ENCODE measurements around the gene NOX3.
"Not testable (repeated sequence)": the region's sequence is repeated elsewhere in the genome, so short reads cannot be mapped to it uniquely, and the experiment has no call there.

Gene NOX3

DNA sequence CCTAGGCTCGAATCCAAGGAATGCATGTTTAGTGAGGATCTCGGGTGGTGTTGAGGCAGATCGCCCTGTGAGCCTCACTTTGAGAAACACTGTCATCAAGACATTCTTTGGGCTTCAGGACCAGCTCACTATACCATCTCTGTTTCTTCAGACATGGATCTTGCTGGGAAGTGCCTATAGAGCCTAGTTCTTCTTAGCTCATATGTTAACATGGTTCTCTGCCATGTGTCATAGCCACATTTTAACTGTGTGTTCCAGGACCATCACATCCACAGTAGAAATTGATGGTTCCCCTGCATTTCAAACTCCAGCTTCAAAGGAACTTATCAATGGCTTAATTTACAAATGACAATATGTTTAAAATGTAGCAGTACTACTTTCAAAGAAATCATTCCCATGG, 57.4 kb downstream of the NOX3 start:
- DNase-seq, result no peak

DNA sequence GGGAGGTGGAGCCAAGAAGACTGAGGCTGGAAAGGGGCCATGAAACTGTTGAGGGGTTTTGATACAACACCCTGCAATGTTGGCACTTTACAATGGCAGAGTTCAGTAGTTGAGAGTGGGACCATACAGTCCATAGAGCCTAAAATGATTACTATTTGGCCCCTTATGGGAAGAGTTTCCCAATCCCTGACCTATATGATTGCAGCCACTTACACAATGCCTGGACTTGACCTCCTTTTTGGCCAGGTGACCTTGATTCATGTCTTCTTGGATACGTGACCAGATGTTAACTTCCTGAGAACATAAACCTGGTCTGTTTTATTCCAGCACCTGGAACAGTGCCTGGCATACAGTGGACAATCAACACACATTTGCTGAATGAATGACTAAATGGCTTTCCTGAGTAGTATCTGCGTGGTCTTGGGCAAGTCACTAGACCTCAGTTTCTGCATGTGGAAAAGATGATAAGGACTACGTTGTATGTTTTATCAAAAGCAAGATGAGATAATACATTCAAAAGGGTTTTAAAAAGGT, 58.4 kb downstream of the NOX3 start:
- DNase-seq, result no peak

DNA sequence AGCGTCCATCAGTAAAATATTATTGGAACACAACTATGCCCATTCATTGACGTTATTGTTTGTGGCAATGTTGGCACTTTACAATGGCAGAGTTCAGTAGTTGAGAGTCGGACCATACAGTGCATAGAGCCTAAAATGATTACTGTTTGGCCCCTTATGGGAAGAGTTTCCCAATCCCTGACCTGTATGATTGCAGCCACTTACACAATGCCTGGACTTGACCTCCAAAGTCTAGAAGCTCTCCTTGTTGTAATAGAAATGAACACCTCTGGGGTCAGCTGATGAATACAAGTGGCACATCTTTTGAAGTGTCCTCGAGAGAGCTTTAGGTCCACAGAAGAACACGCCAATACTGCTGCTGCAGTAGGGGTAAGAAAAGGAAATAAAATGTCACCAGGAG, 59.0 kb downstream of the NOX3 start:
- DNase-seq, result no peak

DNA sequence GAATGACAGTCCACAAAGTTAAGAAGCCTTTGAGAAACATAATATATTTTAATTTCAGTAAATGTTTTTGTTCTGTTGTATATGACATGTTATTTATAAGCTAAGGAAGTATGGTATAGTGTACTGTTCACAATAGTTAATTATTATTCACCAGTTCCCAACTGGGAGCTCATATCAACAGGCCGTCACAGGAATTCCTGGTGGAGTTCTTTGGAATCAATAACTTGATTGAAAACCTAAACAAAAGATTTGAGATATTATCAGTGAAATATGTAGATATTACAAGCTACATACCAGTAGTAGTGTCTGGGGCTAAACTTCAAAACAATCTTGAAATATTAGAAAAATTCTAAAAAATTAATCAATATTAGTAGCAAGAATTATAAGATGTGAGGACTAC, 60.3 kb downstream of the NOX3 start:
- no peak for DNase-seq

DNA sequence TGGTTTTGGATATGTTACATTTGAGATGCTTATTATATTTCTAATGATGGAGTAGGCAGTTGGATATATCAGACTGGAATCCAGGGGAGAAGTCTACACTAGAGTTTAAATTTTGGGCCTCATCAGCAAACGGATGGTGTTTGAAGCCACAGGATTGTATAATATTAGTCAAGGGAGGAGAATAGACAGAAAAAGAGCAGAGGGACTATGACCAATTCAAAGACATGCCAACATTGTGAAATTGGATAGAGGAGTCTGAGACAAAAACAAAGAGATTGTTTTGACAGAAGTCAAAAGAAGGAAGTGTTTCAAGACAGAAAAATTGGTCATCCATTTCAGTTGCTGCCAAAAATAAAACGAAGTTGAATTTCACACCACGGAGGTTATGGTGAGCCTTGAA, 66.5 kb downstream of the NOX3 start:
- no peak for DNase-seq

DNA sequence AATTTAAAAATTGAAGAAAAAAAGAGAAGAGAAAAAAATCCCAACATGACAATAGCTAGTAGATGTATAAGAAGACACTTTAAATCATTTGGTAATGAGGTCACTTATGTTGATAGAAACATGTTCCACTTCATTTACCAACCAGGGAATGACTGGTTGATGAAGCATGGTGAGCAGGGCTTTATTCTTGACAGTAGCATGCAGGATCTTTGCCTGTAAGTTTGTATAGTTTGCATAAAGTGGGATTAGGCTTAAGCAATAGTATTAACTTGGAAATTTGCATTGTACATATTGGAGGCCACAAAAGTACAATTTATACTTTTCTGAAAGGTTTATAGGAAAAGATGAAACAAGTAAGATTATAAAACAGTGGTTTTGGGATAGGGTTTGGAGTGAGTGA, 67.0 kb downstream of the NOX3 start:
- peak; percentile 44 for DNase-seq

DNA sequence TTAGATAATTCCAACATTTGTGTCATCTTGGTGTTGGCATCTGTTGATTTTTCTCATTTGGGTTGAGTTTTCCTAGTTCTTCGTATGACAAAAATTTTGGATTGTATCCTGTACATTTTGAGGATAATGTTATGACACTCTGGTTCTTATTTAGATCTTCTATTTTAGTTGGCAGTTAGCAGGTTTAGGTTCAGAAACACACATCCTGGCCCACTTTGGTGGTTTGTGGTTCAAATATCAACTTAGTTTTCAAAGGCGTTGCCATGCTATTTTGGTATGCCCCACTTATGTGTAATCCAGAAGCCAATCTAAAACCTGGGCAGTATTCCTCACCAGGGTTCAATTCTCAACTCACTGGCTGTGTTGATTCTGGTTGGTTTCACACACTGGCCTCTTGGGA, 68.2 kb downstream of the NOX3 start:
- no peak for DNase-seq

DNA sequence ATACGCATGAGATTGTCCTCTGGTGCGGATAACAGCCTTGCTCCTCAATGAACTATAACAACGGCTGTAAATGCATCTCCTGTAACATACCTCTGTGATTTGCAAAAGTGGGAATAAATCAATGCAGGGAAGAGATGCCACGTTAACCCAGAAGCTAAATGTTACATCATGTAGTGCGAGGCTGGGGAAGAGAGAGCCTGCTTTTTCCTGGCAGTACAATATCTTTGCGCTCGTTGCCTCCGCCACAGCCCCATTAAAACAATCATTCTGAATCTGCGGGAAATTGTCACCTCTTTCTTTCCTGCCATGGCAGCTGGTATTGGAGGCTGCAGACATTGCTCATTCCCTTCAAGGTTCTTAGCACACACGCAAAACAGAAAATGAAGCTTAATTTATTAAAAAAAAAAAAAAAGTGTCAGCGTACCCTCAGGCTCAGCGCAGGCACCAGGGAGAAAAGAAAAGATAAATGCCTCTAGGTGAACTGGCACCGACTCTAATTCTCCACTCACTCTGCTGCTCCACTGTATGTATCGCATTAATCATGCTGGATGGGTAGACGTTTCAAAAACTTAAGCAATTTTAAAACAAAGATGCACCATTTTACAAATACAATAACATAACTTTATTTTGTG, 71.2 kb downstream of the NOX3 start:
- DNase-seq, result no peak

DNA sequence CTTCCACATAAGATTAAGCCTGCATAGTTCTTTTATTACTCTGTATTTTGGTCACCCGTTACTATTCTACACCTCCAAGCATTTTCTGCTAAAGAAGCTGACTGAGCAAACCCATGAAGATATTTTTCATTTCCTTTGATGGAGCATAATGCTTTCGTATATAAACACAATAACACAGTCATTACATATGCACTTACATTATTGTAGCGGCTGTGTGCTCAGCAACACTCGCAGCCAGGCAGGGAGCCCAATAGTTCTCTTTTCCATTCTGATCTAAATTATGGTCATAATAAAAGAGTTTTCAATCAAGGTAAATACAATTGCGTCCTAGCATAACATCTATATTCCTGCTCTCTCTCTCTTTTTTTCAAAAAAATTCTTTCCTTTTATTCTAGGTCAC, 71.7 kb downstream of the NOX3 start:
- no peak for DNase-seq

DNA sequence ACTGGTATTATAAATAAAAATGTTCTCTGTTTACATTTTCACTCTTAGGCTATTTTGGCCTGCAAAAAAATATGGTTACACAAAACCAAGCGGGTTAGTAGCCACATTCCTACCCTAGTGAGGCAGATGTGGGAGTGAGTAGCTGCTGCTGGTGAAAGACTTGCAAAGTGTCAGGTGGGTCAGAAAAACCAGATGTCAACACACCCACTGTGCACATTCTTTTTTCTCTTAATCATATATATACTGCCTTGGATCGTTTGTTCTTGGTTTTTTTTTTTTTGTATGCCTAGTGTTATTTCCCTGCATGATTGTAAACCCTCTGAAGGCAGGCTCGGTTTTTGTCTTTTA, 73.3 kb downstream of the NOX3 start:
- DNase-seq, result no peak

DNA sequence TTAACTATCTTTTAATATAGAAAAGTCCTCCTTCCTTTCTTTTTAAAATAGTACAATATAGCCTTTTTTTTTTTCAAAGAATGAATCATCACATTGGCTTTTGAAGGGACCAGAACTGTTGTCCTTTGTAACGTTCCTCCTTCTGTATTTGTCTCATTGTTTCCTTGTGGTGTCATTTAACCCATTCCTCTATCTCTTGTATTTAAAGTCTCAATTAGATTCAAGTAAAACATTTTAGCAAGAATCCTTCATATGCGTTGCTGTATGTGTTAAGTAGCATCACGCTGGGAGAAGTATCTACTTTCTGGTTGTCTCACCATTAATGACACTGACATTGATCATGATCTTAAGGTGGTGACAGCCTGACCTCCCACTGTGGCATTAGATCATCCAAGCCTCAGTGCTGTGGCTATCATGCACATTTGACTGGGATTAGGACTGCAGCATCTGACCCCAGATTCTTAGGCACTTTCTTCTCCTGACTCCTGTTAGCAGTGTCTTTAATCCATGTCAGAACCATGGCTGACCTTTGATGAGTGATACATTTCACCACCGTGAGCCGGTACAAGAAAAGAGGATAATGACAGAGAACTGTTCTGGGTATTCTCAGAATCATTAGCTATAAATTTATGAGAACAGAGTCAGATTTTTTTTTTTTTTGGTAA, 73.8 kb downstream of the NOX3 start:
- DNase-seq, result no peak

DNA sequence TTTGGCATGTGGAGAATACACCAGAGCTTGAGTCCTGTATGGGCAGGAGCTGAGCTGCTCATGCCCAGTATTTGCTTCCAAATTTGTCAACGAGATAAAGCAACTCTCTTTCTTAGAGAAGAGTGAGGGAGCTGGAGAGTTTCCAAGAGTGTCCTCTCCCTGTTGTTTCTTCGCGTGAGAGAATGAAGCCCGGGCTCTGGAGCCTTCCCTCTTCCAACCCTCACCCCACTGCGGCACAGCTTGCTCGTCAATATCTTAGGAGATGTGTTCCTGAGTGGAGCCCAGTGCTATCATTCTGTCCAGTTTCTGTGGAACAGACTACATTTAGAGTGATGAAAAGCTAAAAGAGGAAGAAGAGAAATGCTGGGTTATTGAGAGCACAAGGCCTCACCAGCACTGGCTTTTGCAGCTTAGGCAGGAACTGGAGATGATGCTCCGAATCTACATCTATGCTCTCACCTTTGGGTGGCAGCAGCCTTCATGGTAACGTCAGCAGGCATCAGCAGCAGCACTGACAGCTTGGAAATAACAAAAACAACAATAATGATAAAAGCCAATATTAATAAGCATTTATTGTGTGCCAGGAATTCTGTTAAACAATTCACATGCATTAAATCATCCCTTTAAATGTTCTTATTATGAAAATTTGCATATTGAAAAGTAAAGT, 74.8 kb downstream of the NOX3 start:
- no peak for DNase-seq

DNA sequence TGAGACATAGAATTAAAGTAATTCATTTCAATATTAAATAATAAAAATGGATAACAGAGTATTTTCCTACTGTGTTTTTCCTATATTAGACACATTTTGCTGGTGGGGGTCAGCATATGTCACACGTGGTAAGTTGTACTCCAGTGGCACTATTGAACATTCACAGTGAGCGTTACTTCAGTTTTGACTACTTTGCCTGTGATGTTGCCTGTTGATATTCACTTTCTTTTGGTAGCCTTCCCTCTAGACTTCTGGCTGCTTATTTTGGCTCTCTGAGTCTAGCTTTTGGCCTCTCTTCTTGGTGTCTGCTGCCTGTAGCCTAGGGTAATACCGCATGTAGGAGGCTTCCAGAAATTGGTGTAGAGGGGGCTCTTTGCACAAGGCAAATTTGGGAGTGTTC, 76.9 kb downstream of the NOX3 start:
- DNase-seq, result no peak

DNA sequence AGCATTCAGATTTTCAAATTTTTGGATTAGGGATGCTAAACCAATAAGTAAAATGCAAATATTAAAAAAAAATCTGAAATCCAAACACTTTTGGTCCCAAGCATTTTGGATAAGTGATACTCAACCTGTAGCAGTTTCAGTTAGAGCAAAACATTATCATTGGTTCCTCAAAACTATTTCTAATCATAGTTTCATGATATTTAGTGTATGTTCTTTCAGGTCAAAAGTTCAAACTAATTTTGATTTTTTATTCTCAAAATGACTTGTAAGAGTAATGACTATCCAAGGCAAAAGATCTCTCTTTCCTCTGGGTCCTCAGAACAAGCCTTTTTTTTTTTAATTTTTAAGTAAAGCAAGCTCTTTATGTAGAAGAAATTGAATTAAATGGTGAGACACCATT, 77.4 kb downstream of the NOX3 start:
- DNase-seq, result no peak

DNA sequence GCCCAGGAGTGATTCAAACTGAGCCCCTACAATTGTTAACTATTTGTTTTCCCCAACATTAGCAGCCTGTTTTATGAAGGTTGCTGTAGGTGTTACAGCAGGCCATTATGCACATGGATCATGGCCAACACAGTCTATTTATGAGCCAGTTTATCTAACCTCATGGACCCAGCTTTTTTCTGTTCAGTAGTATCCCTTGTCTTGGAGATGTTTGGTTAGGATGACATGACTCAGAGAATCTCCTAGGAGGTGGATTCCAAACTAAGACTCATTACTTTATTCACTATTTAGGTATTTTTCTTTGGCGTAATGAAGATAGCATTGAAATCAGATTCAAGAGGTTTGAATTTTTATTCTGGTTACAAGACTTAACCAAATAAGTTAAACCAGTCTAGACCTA, 78.6 kb downstream of the NOX3 start:
- DNase-seq, result peak; percentile 87

DNA sequence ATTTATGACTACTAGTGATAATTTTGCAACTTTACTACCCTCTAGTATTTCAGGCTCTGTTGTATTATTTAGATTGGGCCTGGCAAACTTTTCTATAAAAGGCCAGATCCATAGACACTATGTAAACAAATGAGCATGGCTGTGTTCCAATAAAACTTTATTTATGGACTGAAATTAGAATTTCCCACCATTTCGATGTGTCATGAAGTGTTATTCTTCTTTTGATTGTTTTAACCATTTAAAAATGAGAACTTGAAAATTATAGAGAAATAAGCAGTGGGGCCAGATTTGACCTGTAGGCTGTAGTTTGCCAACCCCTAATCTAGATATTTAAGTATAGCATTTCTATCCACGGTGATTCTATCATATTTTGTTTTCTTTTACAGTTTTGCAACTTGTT, 79.8 kb downstream of the NOX3 start:
- DNase-seq, result no peak

DNA sequence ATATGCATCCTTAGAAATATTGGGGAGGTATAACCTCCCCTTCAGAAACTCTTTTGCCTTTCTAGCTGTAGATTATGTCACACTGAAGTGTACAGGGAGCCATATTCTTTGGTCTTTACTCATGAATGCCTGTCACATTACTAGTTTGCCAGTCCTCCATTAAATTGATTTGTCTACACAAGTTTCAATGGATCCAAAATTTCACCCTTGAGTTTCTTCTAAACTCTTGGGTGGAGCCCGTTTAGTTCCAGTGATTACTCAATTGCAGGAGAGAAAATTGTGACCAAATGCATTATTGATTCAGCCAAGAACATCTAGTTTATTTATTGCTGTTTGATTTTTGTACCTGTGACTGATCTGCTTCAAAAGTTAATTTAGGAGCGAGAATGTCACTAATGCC, 81.0 kb downstream of the NOX3 start:
- DNase-seq, result no peak

DNA sequence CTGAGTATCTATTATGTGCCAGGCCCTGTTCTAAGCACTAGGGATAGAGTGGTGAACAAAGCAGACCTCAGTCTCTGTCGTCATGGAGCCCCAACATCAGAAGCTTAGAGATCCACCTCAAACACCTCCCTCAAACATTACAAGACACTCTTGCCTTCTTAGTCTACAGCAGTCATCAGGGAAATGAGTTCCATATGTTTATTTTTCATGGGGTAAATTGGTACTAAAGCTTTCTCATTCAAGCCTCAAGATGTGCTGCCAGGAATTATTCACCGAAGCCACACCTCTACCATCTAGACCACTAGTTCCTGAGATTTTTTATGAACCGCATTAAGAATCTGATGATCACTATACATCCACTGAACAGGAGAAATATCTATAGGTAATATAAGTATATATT, 82.4 kb downstream of the NOX3 start:
- no peak for DNase-seq

DNA sequence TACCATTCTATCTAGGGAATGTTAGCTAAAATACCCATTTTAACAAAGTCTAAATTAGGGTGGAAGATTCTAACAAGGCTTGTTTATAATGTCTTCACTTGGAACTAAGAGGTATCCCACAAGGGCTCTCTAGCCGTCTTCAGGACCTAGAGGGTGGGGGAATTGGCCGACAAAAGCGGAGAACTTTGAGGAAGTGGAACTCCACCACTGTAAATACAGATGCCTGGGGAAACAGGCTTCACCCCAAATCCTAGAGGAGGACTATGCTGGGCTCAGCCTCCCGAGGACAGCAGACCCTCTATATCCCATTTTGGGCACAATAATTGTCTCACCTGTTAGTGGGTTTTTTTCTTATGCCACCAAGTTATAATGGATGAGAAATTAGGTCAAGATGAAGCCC, 83.4 kb downstream of the NOX3 start:
- DNase-seq, result no peak

DNA sequence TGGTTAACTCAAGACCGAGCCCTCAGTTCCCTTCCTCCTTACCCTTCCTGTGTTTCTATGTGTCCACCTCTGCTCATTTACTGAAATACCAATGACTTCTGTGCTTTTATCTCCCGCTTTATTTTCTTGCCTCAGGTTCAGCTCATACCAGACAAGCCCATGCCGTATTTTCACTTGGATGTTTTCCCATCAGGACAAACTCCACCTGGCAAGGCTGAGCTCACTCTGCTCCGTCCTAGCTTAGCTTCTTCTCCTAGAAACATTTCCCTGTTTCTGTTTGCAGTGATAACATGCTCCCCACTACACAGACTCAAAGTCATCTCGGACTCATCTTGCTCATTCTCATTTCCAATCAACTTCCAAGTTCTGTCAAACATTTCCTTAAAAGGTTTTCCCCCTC, 84.4 kb downstream of the NOX3 start:
- no peak for DNase-seq

DNA sequence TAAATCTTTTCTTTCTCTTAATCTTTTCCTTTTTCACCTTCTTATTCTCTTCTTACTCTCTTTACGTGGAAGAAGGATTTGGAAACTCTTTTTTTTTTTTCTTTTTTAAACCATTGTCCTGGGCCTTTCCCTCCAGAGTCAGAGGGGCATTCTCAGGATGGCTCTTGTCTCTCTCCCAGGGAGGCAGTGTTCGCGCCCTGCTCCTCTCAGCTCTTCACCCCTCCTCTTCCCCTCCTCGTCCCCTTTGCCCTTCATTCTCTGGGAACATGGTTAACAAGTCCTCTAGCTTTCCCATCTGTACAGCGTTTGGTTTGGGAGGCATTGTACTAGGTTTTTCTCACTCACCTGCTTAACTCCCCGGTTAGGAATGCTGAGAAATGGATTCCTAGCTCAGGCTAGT, 89.3 kb downstream of the NOX3 start:
- no peak for DNase-seq

DNA sequence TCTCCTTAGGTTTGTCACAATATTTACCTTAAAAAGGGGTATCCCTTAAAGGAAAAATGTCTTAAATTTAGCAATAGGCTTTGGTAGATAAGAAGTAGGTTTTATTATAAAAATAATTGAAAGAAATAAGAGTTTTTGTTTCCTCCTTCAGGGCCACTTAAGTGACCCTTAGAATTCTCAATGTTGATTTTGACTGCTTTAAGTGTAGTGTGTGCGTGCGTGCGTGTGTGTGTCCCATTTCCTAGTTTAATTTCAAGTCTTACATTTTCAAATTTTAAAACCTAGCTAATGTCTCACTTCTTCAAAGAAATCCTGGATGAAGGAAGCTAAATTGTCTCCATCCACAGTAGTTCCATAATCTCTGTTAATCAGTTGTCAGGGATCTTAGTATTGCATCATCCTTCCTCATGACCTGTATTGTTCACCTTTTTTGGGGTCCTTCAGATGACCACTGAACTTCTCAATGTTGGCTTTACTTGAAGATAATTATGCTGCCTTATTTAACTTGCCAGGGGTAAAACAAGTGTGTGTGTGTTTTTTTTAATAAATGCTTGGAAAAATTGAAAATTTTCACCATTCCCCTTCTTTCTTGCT, 90.7 kb downstream of the NOX3 start:
- no peak for DNase-seq

DNA sequence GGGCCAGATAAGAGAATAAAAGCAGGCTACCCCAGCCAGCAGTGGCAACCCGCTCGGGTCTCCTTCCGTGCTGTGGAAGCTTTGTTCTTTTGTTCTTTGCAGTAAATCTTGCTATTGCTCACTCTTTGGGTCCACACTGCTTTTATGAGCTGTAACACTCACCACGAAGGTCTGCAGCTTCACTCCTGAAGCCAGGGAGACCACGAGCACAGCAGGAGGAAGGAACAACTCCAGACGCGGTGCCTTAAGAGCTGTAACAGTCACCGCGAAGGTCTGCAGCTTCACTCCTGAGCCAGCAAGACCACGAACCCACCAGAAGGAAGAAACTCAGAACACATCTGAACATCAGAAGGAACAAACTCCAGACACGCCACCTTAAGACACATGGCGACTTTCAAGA, 91.6 kb downstream of the NOX3 start:
- not testable (repeated sequence) for DNase-seq

DNA sequence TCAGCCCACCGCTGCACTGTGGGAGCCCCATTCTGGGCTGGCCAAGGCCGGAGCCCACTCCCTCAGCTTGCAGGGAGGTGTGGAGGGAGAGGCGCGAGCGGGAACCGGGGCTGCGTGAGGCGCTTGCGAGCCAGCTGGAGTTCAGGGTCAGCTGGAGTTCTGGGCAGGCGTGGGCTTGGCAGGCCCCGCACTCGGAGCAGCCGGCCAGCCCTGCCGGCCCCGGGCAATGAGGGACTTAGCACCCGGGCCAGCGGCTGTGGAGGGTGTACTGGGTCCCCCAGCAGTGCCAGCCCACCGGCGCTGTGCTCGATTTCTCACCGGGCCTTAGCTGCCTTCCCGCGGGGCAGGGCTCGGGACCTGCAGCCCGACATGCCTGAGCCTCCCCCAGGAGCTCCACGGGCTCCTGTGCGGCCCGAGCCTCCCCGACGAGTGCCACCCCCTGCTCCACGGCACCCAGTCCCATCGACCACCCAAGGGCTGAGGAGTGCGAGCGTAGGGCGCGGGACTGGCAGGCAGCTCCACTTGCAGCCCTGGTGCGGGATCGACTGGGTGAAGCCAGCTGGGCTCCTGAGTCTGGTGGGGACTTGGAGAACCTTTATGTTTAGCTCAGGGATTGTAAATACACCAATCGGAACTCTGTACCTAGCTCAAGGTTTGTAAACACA, 92.5 kb downstream of the NOX3 start:
- DNase-seq, result not testable (repeated sequence)
